CD4-positive, alpha-beta T cell treated with Interferon alpha-2 for 1 hour (primary cell): ENCODE results near the gene MRPS15.
"Not testable (repeated sequence)": the region's sequence is repeated elsewhere in the genome, so short reads cannot be mapped to it uniquely, and the experiment has no call there.

Experiments used
- DNase-seq, 2 donors: peaks; one replicate each; pipeline ENCODE4 v3.0.0-alpha.2; 2020 to 2022

MRPS15 gene

GRCh38 chr1:36463803-36464604 is at the start of gene MRPS15:
TSS of gene MRPS15 (minus strand) at chr1:36464384. CDS start at chr1:36464275, 109 bp downstream.
- peak; percentile 93 to 95 for DNase-seq

DNA sequence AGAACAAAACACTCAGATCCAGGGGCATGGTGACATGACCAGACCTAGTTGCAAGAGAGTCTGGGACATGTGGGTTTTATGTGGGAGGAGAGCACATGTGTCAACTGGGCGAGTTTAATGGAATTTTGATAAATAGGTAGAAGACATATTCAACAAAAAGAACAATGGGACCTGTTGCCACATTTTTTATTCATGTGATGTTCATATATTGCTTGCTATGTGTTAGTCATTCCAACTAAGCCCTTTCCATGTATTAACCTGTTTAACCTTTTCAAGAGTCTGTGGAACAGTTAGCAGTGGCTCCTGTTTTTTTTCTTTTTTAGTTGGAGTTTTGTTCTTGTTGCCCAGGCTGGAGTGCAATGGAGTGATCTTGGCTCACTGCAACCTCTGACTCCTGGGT is 48.7 kb upstream of the MRPS15 start:
- DNase-seq = no peak

DNA sequence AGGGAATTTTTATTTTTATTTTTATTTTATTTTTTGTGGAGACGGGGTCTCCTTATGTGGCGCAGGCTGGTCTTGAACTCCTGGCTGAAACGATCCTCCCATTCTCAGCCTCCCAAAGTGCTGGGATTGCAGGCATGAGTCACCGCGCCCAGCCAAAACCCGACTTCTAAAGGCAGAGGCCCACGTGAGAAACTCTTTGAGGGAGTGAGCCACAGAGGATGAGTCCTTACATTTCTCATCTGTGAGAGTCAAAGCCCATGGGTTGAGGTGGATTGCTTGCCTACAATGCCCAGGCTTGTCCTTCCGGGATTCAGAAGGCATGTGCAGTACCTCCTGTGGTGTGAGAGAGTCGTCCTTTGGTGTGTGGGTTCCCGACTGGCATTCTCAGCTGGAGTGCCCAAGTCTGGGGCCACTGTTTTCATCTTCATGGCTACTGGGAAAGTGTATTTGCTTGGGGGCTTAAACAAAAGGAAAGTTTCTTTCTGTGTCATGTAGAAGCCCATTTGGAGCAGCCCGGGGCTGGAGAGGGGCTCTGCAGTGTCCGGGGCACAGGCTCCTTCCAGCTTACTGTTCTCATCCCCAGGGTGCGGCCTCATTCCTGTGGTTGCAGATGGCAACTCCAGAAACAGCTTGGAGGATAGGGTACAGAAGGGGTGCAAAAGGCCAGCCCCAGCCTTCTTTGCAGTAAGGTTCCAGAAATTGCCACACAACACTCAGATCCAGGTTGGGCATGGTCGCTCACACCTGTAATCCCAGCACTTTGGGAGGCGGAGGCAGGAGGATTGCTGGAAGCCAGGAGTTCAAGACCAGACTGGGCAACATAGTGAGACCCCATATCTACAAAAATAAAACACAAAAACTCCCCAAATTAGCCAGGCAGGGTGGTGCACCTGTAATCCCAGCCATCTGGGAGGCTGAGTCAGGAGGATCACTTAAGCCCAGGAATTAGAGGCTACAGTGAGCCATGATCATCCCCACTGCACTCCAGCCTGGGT is 47.9 kb upstream of the MRPS15 start:
- DNase-seq = no peak

DNA sequence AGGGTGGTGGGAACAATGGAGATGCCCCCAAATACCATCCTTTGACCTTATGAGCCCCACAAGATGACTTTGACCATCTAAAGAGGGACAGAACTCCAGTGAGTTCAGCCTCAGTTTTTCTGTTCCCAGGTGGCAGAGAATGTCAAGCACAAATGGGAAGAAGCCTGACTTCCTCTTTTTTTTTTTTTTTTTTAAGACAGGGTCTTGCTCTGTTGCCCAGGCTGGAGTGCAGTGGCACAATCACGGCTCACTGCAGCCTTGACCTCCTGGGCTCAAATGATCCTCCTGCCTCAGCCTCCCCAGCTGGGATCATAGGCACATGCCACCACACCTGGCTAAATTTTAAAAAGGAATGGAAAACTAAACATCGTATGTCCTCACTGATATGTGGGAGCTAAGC is 47.0 kb upstream of the MRPS15 start:
- not testable (repeated sequence) for DNase-seq

GRCh38 chr1:36510418-36510817 is 46.2 kb upstream of the MRPS15 start:
- no peak for DNase-seq

GRCh38 chr1:36508257-36508656 is 44.1 kb upstream of the MRPS15 start:
- DNase-seq = no peak

DNA sequence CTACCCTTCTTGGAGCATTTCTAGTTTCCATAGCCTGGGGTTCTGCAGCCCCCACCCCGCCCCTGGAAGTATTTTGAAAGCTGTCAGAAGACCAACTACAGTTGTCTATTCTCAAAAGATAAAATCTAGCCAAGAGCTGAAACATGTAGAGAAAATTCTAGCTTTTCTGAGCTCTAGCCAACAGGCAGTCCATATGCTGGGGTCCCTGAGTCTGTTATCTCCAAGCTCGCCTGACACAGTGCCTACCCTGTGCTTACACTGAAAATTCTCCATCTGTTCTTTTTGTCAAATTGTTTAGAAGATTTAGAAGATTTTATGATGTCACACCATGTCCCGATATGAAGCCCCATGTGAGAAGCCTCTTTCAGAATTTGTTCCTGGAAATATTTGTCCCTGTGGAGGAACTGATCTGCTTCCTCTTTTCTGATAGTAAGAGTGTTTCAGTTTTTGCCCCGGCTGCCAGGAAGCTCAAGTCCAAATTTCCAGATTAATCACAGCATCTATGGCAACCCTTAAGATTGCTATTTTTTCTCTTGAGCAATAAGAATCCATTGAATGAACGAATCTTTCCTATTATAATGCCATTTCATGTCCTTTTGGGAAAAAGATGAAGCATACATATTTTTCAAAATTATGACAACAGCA is 42.2 kb upstream of the MRPS15 start:
- DNase-seq = no peak

- DNase-seq = no peak
Measured at GRCh38 chr1:36503733-36504132, 39.5 kb upstream of the MRPS15 start.

DNA sequence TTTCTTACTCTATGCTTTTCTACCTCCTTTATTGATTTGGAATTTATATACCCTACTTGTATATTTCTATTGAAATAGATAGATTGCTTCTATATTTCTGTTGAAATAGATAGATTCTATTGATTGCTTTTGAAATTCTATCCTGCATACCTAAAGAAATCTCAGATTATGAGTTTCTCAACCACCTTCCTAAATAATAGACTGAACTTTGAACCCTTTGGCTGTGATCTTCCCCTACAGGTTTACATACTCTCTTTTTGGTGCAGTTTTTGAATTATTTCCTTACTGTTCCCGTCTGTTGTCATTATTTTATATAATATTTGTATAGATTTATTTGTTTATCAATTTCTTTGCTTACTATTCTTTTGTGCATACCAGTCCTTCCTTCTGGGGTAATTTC is 39.0 kb upstream of the MRPS15 start:
- DNase-seq = no peak

DNA sequence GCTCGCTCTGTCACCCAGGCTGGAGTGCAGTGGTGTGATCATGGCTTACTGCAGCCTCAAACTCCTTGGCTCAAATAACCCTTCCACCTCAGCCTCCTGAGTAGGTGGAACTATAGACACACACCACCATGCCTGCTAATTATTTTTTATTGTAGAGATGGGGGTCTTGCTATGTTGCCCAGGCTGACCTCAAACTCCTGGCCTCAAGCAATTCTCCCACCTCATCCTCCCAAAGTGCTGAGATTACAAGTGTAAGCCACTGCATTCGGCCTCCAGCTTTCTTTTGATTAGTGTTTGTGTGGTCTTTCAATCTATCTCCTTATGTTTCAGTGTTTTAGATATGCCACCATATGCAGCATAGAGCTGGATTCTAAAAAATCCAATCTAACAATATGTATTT is 38.4 kb upstream of the MRPS15 start:
- DNase-seq = no peak

- DNase-seq = not testable (repeated sequence)
Measured at GRCh38 chr1:36501911-36502310, 37.7 kb upstream of the MRPS15 start.

- no peak for DNase-seq
Measured at GRCh38 chr1:36497207-36497606, 33.0 kb upstream of the MRPS15 start.

- no peak for DNase-seq
Measured at GRCh38 chr1:36494971-36495370, 30.8 kb upstream of the MRPS15 start.

DNA sequence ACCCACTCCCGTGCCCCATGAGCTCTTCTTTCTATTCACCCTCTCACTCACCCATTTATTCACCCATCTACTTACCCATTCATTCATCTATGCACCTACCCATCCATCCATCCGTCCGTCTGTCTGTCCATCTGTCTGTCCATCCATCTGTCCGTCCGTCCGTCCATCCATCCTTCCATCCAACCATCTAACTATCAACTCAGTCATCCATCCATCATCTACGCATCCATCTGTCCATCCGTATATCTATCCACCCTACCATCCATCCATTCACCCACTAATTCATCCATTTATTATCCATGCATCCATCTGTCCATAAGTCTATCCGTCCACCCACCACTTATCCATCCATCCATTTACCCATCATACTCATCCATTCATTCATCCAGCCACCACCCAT is 29.3 kb upstream of the MRPS15 start:
- no peak for DNase-seq

- DNase-seq = no peak
Measured at GRCh38 chr1:36492491-36492890, 28.3 kb upstream of the MRPS15 start.

DNA sequence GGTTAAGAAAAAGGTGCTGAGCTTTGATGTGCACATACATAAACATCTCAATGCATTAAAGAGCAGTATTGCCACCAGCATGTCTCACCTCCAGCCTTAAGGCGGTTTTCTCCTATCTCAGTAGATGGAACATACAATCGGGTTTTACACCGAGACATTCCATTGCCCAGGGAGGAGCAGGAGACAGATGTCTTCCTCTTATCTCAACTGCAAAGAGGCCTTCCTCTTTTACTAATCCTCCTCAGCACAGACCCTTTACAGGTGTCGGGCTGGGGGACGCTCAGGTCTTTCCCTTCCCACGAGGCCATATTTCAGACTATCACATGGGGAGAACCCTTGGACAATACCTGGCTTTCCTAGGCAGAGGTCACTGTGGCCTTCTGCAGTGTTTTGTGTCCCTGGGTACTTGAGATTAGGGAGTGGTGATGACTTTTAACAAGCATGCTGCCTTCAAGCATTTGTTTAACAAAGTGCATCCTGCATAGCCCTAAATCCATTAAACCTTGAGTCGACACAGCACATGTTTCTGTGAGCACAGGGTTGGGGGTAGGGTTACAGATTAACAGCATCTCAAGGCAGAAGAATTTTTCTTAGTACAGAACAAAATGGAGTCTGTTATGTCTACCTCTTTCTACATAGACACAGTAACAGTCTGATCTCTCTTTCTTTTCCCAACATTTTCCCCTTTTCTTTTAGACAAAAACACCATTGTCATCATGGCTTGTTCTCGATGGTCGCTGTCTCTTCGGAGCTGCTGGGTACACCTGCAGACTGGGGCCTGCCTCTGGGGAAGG is 25.3 kb upstream of the MRPS15 start:
- DNase-seq = not testable (repeated sequence)

DNA sequence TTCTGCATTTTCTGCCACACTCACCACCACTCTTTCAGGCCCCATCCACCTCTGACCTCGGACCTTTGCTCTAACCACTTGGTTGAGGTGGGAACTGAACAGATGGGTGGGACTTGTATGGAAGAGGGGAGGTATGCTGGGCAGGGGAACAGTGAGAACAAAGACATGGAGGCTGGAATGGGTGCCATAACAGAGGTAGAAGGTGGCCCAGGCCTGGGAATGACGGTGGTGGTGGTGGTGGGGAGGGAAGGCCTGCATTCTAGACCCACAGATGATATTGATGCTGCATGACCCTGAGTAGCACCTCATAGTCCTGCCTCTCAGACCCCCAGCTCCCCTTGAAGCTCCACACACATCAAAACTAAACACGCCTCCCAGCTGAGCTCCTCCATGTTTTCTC is 23.7 kb upstream of the MRPS15 start:
- no peak for DNase-seq

DNA sequence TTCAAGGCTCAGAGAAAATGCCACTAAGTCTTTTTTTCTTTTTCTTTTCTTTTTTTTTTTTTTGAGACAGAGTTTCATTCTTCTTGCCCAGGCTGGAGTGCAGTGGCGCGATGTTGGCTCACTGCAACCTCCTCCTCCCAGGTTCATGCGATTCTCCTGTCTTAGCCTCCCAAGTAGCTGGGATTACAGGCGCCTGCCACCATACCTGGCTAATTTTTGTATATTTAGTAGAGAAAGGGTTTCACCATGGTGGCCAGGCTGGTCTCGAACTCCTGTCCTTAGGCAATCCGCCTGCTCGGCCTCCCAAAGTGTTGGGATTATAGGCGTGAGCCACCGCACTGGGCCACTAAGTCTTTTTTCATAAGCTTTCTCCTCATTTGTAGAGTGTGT is 23.1 kb upstream of the MRPS15 start:
- not testable (repeated sequence) for DNase-seq

GRCh38 chr1:36486439-36487335 is 22.5 kb upstream of the MRPS15 start:
- DNase-seq = peak; percentile 17 to 68

DNA sequence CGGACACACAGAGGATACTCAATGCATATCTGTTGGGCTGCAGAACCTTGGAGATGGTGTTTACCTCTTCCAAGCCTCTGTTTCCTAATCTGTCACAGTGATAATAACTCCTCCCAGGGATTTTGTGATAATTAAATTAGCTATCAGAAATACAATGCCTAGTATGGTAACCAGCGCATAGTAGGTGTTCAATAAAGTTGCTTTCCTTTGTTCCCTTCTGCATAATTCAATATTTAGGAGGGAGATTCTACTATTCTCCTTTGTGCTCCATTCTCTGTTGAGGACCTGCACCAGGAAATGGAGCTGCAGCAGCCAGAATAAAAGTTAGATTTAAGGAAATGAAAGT is 21.9 kb upstream of the MRPS15 start:
- DNase-seq = no peak

- DNase-seq = no peak
Measured at GRCh38 chr1:36484099-36484498, 19.9 kb upstream of the MRPS15 start.
